GM18861 (cell line): ENCODE results near the gene ATXN7L3.

ENCODE experiments used
- ATAC-seq: cut with Tn5 transposase; IDR thresholded peaks from one replicate; pipeline ENCODE4 v1.9.1; 2021; ENCODE audit not compliant: unreplicated experiment

ATXN7L3 gene

DNA sequence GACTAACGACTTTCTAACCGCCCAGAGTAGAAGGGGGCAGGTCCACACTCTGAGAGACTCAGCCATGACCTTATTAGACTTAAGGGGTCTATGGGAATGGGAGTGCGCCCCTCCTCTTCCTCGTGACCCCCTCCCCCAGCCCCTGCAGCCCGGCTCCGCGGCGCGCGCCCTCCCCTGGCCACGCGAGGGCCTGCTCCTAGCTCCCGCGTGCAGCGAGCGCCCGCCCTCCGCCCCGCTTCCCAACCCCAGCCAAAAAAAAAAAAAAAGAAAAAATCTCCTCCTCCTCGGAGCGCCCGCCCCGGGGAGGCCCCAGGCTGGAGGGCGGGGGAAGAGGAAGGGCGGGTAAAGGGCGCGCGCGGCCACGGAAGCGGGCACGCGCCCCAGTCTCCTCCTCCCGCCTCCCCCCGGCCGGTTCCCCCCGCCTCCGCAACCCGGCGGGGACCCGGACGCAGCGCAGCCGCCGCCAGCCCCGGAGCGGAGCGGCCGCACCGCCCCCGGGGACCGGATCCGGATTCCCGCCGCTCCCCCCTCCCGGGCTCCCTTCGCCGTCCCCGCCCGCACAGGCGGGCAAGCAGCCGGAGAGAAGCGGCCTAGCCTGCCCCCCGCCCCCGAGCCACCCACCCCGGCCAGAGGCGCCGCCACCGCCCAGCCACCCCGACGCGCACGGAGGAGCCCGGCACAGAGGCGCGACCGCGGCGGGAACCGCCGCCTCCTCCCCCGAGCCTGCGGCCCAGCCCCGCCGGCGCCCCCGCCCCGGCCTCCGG is 18.8 kb upstream of the ATXN7L3 start:
- no peak for ATAC-seq

GRCh38 chr17:44217738-44218343 is 18.2 kb upstream of the ATXN7L3 start:
- ATAC-seq: no peak

DNA sequence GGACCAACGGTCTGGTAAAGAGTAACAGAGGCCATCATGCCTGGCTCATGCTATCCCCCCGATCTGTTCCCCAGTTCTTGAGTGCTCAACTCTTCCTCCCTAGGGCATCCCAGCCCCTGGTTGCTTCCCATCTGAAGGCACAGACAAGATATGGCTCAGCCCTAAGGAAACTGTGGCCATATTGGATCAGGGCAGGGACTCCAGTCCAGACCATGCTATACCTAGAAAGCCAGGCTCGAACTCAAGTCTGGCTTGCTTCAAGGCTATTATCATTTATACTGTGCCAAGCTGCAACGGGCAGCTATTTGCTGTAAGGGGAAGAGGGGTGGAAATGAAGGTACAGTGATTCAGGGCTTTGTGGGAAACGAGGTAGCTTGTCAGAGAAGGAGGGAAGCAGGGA is 17.0 kb upstream of the ATXN7L3 start:
- no peak for ATAC-seq

DNA sequence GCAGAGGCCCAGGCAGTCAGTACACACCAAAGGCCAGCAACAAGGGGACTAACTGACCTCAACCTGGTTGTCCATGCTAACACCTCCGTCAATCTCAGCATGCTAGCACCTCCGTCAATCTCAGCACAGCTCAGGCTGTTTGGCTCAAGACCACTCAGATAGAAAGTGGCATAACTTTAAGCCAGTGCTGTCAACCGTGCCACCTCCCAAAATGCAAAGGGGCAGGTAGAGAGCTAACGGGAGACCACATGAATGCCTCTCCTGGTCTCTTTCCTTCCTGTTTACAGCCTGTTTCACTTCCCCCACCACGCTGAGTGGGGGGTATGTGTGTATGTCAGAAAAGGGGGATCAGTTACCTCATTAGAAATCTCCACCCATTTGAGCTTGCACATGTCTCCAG is 16.5 kb upstream of the ATXN7L3 start:
- no peak for ATAC-seq

DNA sequence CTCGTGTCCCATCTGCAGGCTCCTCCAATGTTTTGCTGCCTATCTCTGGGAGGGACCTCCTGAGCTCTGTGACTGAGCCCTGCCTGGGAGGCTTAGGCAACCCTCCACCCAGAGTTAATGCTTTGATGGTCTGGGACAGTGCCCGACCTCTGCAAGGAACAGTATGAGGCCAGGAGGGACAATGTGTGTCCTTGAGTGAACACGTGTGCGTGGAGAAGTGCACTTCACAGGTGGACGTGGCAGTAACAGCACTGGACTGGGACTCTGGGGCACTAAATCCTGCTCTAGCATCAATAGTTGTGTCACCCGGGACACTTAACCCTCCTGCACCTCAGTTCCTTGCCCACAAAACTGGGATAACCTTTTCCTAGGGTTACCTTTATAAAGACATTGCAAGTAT is 15.2 kb upstream of the ATXN7L3 start:
- no peak for ATAC-seq

DNA sequence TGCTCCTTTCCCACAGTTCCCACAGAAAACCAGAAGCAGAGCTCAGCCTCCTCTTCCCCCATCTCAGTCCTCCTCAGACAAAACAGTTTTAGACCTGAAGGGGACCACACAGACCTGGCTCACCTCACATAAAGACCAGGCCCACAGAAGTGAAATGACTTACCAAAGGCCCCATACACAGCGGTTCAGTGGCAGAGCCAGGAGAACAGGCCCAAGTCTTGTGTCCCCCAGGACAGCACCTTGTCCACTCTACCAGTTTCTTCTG is 14.5 kb upstream of the ATXN7L3 start:
- no peak for ATAC-seq

- ATAC-seq: no peak
Observed at GRCh38 chr17:44213403-44214229, 13.9 kb upstream of the ATXN7L3 start.

DNA sequence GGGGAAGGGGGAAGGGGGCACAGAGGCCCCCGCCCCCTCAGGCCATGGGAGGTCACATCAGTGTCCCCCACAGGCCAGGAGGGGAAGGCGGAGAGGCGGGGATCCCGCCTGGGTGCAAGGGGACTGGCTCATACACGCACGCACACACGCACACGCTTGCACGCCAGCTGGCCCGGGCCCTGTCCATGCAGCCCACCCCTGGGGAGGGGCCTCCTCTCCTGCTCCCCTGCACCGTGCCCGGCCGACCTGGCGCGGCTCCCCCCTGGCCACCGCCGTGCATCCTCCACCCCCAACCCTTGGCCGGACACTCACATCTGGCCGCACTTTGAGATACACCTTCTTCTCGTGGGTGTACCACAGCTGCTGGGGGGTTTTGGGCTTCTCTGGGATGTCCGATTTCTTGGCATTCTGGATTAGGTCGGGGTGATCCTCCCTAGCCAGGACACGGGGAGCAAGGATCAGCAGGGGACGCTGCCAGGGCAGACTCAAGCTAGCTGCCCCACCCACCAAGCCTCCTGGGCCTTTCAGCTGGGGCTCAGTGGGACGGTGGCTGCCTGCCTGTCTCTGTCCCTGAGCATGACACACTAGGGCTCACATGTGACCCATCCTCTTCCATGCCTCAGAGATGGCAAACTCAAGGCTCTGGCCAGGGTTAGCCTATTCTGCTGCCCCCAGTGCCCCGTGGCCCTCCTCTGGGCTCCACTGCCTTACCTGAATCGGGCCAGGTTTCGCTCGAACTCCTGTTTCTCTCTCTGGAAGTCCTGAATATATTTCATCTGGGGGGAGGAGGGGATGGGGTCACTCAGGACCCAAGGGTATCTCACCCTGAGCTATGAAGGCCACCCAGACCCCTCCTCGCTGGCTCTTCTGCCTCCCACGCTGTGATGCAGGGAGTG is 13.1 kb upstream of the ATXN7L3 start:
- no peak for ATAC-seq

DNA sequence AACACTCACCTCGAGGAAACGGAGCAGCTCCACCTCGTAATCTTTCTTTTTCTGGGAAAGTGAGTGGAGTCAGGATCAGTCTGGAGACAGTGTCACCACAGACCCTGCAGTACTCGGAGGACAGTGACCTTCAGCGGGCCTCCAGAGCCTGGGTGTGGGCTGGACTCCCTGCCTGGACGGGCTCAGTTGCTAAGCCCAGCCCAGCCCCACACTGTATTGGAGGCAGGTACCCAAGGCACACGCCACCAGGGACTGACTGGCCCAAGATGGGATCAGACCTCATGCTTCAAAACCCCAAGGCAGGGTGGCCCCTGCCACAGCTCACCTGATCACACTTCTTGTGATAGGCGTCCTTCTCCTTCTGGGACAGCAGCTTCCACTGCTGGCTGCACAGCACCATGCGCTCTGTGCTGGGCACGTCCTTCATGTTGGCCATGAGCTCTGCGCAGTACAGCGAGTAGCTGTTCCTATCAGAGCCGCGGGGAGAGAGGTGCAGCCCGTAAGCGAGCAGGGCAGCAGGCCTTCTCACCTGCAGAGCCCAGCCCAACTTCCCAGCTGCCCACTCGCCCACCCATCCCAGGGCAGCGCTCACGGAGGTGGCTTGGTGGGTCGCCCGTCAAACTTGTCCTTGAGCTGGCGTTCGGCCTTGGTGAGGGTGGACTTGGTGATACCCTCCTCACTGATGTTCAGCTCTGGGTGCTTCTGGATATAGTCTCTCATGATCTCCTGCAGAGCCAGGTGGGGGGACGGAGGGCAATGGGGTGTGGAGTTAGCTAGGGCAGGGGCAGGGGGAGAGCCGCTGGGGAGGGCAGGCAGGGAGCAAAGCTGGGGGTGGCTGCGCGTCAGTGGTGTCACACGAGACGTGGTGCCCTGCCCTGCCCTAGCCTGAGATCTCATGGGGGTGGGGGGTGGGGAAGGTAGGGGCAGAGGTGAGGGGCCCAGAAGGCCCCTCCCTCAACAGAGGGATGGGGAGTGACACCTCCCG is 11.9 kb upstream of the ATXN7L3 start:
- ATAC-seq: no peak

DNA sequence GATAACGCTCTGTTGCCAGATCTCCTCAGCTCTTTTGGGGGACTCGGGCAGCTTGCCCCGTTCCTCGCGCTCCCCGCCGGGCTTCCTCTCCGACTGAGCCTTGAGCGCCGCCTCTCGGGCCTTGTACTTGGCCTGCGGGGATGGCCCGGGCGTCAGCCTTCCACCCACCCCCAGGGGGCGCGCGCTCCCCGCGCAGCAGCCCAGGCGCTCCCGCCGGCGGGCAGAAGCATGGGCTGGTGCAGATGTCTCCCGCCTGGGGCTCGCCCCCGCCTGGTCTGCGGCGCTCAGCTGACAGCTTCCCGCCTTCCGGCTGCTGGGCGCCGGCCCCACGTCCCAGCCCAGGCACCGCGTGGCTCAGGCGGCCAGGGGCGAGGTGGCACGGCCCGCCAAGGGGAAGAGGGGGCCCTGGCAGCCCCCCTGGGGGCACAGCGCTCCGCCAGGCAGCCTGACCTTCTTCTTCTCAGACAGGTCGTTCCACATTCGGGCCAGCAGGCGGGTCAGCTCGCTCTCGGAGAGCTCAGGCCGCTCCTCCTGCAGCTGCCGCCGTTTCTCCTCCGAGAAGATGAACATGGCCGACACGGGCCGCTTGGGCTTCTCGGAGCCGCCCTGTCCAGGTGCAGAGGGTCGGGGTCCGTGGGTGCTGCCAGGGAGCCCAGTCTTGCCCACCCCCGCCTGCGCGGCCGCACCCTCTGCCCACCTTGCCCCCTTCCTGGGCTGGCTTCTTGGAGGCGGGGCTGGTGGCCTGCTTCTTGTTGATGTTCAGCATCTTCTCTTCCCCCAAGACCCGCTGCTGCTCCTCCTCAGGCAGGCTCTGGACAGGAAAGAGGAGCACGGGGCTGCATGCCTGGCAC is 10.9 kb upstream of the ATXN7L3 start:
- ATAC-seq: peak; percentile 62

GRCh38 chr17:44209786-44210341 is 10.2 kb upstream of the ATXN7L3 start:
- no peak for ATAC-seq

DNA sequence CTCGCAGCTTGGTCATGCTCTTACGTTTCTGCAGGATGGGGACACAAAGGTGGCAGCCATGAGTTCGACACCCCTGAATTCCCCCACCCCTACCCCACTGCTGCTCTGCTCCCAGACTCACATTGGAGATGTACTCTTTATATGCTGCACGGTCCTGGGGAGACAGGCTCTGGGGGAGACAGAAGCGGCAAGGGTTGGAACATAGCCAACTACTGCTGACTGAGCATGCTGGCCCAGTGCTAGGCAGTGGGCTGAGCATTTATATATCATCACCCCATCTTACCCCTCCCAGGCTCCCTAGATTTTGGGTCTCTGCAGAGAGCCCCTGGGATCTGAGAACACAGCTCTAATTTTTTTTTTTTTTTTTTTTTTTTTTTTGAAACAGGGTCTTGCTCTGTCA is 8.1 kb upstream of the ATXN7L3 start:
- no peak for ATAC-seq

GRCh38 chr17:44207319-44207718 is 7.6 kb upstream of the ATXN7L3 start:
- ATAC-seq: no peak

GRCh38 chr17:44206825-44207155 is 7.1 kb upstream of the ATXN7L3 start:
- ATAC-seq: no peak

GRCh38 chr17:44205962-44206824 is 6.5 kb upstream of the ATXN7L3 start:
- no peak for ATAC-seq

GRCh38 chr17:44204441-44204882 is 4.8 kb upstream of the ATXN7L3 start:
- no peak for ATAC-seq

- ATAC-seq: no peak
Observed at GRCh38 chr17:44203731-44204440, 4.2 kb upstream of the ATXN7L3 start.
